Hepatocyte (in vitro differentiated cells): ENCODE measurements around the gene SOX10. TPM values are rescaled to one million over a fixed set of nuclear protein-coding genes. Genes with fewer than 3 reads are reported as not detected.
"Not testable (repeated sequence)": the region's sequence is repeated elsewhere in the genome, so short reads cannot be mapped to it uniquely, and the experiment has no call there.

Source experiments
- DNase-seq: peaks from one replicate; pipeline ENCODE4 v3.0.0-alpha.2; 2016; ENCODE audit warnings: low spot score
- H2AFZ ChIP-seq: fragments of 200-600 bp; sonication (generic); 2 replicates; pipeline ENCODE4 v1.6.0; 2016; ENCODE audit warnings: antibody characterized with exemption, mild to moderate bottlenecking
- H3K27ac ChIP-seq: fragments of 200-600 bp; sonication (generic); 2 replicates; pipeline ENCODE4 v1.5.1; 2016; ENCODE audit warnings: mild to moderate bottlenecking
- H3K27me3 ChIP-seq: fragments of 200-600 bp; sonication (generic); 2 replicates; pipeline ENCODE4 v1.6.1; 2016
- H3K36me3 ChIP-seq: fragments of 200-600 bp; sonication (generic); replicated peaks from 2 replicates; pipeline ENCODE4 v1.5.1; 2016; ENCODE audit warnings: low read depth; ENCODE audit not compliant: insufficient read depth
- H3K4me1 ChIP-seq: fragments of 200-600 bp; sonication (generic); 2 replicates; pipeline ENCODE4 v1.5.1; 2016; ENCODE audit warnings: mild to moderate bottlenecking, moderate library complexity; ENCODE audit not compliant: insufficient read depth
- H3K4me2 ChIP-seq: fragments of 200-600 bp; sonication (generic); 2 replicates; pipeline ENCODE4 v1.6.0; 2016
- H3K4me3 ChIP-seq: fragments of 200-600 bp; sonication (generic); 2 replicates; pipeline ENCODE4 v1.5.1; 2016; ENCODE audit warnings: mild to moderate bottlenecking
- H3K79me2 ChIP-seq: fragments of 200-600 bp; sonication (generic); 2 replicates; pipeline ENCODE4 v1.6.0; 2017; ENCODE audit warnings: mild to moderate bottlenecking
- H3K9me2 ChIP-seq: fragments of 200-600 bp; sonication (generic); replicated peaks from 2 replicates; pipeline ENCODE4 v1.6.0; 2017; ENCODE audit warnings: mild to moderate bottlenecking; ENCODE audit not compliant: insufficient read depth
- H3K9me3 ChIP-seq: fragments of 200-600 bp; sonication (generic); 2 replicates; pipeline ENCODE4 v1.5.1; 2016; ENCODE audit warnings: low read depth, mild to moderate bottlenecking
- H4K20me1 ChIP-seq: fragments of 200-600 bp; sonication (generic); 2 replicates; pipeline ENCODE4 v1.6.0; 2016; ENCODE audit warnings: mild to moderate bottlenecking; ENCODE audit not compliant: insufficient read depth, poor library complexity, severe bottlenecking
- EZH2 ChIP-seq: fragments of 200-600 bp; sonication (generic); IDR thresholded peaks from 2 replicates; pipeline ENCODE4 v1.6.1; 2016; ENCODE audit warnings: antibody characterized with exemption, mild to moderate bottlenecking, borderline replicate concordance
- EZH2phosphoT487 ChIP-seq: fragments of 200-600 bp; sonication (generic); IDR thresholded peaks from one replicate; pipeline ENCODE4 v1.6.1; 2018; ENCODE audit warnings: antibody characterized with exemption, mild to moderate bottlenecking, low read depth, moderate library complexity; ENCODE audit not compliant: unreplicated experiment, severe bottlenecking
- WGBS: methylation state at CpG from one replicate; pipeline ENCODE4 v1.1.6; 2016; ENCODE audit warnings: low lambda C conversion rate; ENCODE audit errors: missing lambda C conversion rate; 5-methylcytosine and 5-hydroxymethylcytosine counted together
- polyA plus RNA-seq: library from polyadenylated mRNA; unstranded; fragments of >200 nt; fragmentation: Nextera tagmentation; extraction: Ambion mirVana; gene quantifications from 2 replicates; pipeline ENCODE4 v1.2.1, GENCODE V29; 2016
- total RNA-seq: library from RNA; depleted of rRNA; stranded (reverse); fragments of >200 nt; gene quantifications from 2 replicates; pipeline ENCODE4 v1.2.3, GENCODE V29; 2014
- TF ChIP-seq, protein P1 (sequence below): fragments of 200-600 bp; sonication (generic); IDR thresholded peaks from 2 replicates; pipeline ENCODE4 v1.5.1; 2016; ENCODE audit warnings: antibody characterized with exemption, mild to moderate bottlenecking; ENCODE audit not compliant: poor library complexity

The SOX10 gene
- total and polyA plus RNA-seq, 2 experiments from 2014 or later, result not detected

DNA sequence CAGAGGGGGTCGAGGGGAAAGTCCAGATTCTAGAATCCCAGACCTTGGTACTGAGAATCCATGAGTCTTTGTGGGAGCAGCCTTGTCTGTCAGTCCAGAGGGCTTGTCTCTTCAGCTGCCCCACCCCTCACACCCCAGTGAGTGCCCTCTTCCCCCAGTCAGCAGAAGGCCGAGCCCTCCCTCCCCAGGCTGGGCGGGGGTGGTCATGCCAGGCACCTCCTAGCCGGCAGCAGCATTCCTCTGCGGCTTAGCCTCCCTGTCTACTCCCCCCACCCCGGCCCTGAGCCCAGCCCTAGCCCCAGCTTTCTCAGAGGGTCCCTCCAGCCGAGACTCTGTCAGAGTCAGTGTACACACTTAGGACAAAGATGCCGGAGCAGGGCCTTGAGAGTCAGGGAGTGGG is 4.6 kb downstream of the SOX10 start:
- no peaks in the 10 kb centered on the region for H3K36me3 ChIP-seq
- H2AFZ ChIP-seq, result no peak overlapping the region
- no peaks in the 10 kb centered on the region for H3K9me3 ChIP-seq
- 74% methylated on average over 7 of the region's 8 CpGs for WGBS
- H4K20me1 ChIP-seq, result peaks cover 4% of the 10 kb centered on the region
- H3K4me2 ChIP-seq, result no peak overlapping the region
- no peaks in the 10 kb centered on the region for H3K9me2 ChIP-seq
- H3K4me3 ChIP-seq, result no peak overlapping the region
- peaks cover 5% of the 10 kb centered on the region for H3K4me1 ChIP-seq
- peaks cover 33% of the 10 kb centered on the region for H3K27me3 ChIP-seq
- no peaks in the 10 kb centered on the region for H3K79me2 ChIP-seq
- no peak overlapping the region for H3K27ac ChIP-seq
- DNase-seq, result no peak
- TF ChIP-seq EZH2 (no peak), EZH2phosphoT487 (no peak)
- TF ChIP-seq, protein P1, sequence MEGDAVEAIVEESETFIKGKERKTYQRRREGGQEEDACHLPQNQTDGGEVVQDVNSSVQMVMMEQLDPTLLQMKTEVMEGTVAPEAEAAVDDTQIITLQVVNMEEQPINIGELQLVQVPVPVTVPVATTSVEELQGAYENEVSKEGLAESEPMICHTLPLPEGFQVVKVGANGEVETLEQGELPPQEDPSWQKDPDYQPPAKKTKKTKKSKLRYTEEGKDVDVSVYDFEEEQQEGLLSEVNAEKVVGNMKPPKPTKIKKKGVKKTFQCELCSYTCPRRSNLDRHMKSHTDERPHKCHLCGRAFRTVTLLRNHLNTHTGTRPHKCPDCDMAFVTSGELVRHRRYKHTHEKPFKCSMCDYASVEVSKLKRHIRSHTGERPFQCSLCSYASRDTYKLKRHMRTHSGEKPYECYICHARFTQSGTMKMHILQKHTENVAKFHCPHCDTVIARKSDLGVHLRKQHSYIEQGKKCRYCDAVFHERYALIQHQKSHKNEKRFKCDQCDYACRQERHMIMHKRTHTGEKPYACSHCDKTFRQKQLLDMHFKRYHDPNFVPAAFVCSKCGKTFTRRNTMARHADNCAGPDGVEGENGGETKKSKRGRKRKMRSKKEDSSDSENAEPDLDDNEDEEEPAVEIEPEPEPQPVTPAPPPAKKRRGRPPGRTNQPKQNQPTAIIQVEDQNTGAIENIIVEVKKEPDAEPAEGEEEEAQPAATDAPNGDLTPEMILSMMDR, result no peak

DNA sequence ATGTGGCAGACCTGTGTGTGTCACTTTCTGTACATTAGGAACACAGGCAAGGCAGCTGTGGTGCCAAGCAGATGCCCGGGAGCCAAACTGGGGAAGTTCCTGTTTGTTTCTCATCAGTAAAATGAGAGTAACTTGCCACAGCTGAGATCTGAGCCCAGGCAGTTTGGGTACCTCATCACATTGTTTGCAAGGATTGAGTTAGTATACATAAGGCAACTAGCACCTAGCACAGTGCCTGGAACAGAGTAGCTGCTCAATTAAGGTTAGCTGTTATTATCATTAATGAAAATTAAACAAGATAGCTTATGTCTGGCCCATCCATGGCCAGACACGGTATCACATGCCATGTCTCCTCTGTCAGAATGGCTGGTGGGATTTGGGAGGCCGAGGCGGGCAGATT is 7.8 kb downstream of the SOX10 start:
- H3K36me3 ChIP-seq, result no peaks in the 10 kb centered on the region
- H3K27me3 ChIP-seq, result peaks cover 2% of the 10 kb centered on the region
- H3K4me3 ChIP-seq, result no peak overlapping the region
- no peaks in the 10 kb centered on the region for H3K9me3 ChIP-seq
- TF ChIP-seq EZH2, result no peak
- TF ChIP-seq, protein P1, result no peak
- no peak for TF ChIP-seq EZH2phosphoT487
- H3K27ac ChIP-seq, result no peak overlapping the region
- H3K4me1 ChIP-seq, result no peaks in the 10 kb centered on the region
- H3K4me2 ChIP-seq, result no peak overlapping the region
- no peaks in the 10 kb centered on the region for H4K20me1 ChIP-seq
- DNase-seq, result no peak
- no peaks in the 10 kb centered on the region for H3K79me2 ChIP-seq
- H2AFZ ChIP-seq, result no peak overlapping the region
- H3K9me2 ChIP-seq, result no peaks in the 10 kb centered on the region
- 93% methylated on average over 4 of the region's 4 CpGs for WGBS

DNA sequence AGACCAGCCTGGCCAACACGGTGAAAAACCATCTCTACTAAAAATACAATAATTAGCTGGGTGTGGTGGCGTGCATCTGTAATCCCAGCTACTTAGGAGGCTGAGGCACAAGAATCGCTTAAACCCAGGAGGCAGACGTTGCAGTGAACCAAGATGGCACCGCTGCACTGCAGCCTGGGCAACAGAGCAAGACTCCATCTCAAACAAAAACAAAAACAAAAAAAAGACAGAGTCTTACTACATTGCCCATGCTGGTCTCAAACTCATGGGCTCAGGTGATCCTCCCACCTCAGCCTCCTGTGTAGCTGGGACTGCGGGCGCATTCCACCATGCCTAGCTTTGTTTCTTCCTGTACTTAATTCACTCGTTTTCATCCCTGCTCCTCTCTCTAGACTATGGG is 8.3 kb downstream of the SOX10 start:
- not testable (repeated sequence) for H3K9me3 ChIP-seq, H3K4me2 ChIP-seq, H3K36me3 ChIP-seq, H3K27me3 ChIP-seq, H3K4me1 ChIP-seq, H3K27ac ChIP-seq, H2AFZ ChIP-seq, H3K4me3 ChIP-seq, DNase-seq, H3K9me2 ChIP-seq, H3K79me2 ChIP-seq, H4K20me1 ChIP-seq
- WGBS, result 93% methylated on average over 8 of the region's 8 CpGs

- Histone ChIP-seq H3K4me2 (no peak overlapping the region), H2AFZ (no peak overlapping the region), H3K27ac (no peak overlapping the region), H3K36me3 (no peaks in the 10 kb centered on the region), H4K20me1 (no peaks in the 10 kb centered on the region), H3K4me1 (no peaks in the 10 kb centered on the region), H3K79me2 (no peaks in the 10 kb centered on the region), H3K4me3 (no peak overlapping the region), H3K9me3 (no peaks in the 10 kb centered on the region), H3K9me2 (no peaks in the 10 kb centered on the region), H3K27me3 (no peaks in the 10 kb centered on the region)
- DNase-seq, result no peak
- WGBS, result 88% methylated on average over 2 of the region's 2 CpGs
- no peak for TF ChIP-seq EZH2
- TF ChIP-seq EZH2phosphoT487, result no peak
- TF ChIP-seq, protein P1, result no peak
Observed at GRCh38 chr22:37975153-37975552, 9.2 kb downstream of the SOX10 start.
